Liver (tissue), 9 donors: ENCODE measurements around the gene ZFP64. TPM values are rescaled to one million over a fixed set of nuclear protein-coding genes. Genes with fewer than 3 reads are reported as not detected.

Experiments
- DNase-seq: peaks from one replicate; pipeline ENCODE4 v3.0.0-alpha.2; 2017; ENCODE audit warnings: low spot score
- H3K27ac ChIP-seq, 2 donors: one replicate each; pipeline ENCODE4 v1.7.0; 2013; ENCODE audit warnings: inconsistent platforms in 2 of 2, low read length in 2 of 2, control low read depth in 1 of 2, low read depth in 1 of 2, mild to moderate bottlenecking in 1 of 2
- H3K27me3 ChIP-seq, 4 donors: one replicate each; pipeline versions ENCODE4 v1.6.1 to v1.7.0; 2013; ENCODE audit warnings: low read length in 3 of 4, inconsistent platforms in 1 of 4, mild to moderate bottlenecking in 1 of 4, moderate library complexity in 1 of 4; ENCODE audit not compliant: control insufficient read depth in 4 of 4, insufficient read depth in 4 of 4
- H3K36me3 ChIP-seq, 4 donors: one replicate each; pipeline versions ENCODE4 v1.6.1 to v1.7.0; 2013; ENCODE audit warnings: low read length in 3 of 4, mild to moderate bottlenecking in 3 of 4, low read depth in 1 of 4, moderate library complexity in 1 of 4; ENCODE audit not compliant: control insufficient read depth in 4 of 4, insufficient read depth in 3 of 4
- H3K4me1 ChIP-seq, 4 donors: one replicate each; pipeline versions ENCODE4 v1.6.1 to v1.7.0; 2013; ENCODE audit warnings: low read length in 3 of 4, mild to moderate bottlenecking in 3 of 4, moderate library complexity in 1 of 4; ENCODE audit not compliant: control insufficient read depth in 4 of 4, insufficient read depth in 4 of 4
- H3K4me3 ChIP-seq, 3 donors: one replicate each; pipeline versions ENCODE4 v1.6.1 to v1.7.0; 2013; ENCODE audit warnings: low read length in 3 of 3, control low read depth in 1 of 3, low read depth in 1 of 3, mild to moderate bottlenecking in 1 of 3
- H3K9ac ChIP-seq, 2 donors: one replicate each; pipeline ENCODE4 v1.7.0; 2013; ENCODE audit warnings: low read length in 2 of 2, mild to moderate bottlenecking in 2 of 2, moderate library complexity in 2 of 2, control low read depth in 1 of 2, low read depth in 1 of 2
- H3K9me3 ChIP-seq, 4 donors: one replicate each; pipeline versions ENCODE4 v1.6.1 to v1.7.0; 2013; ENCODE audit warnings: low read length in 3 of 4; ENCODE audit not compliant: control insufficient read depth in 4 of 4
- EGR1 ChIP-seq, 2 donors: IDR thresholded peaks; 2 replicates each; pipeline ENCODE4 v1.6.1; 2016 to 2018; ENCODE audit warnings: antibody characterized with exemption in 2 of 2, low read depth in 2 of 2
- FOXA1 ChIP-seq: IDR thresholded peaks from 2 replicates; pipeline ENCODE4 v1.6.1; 2016; ENCODE audit warnings: antibody characterized with exemption
- FOXA2 ChIP-seq: IDR thresholded peaks from 2 replicates; pipeline ENCODE4 v1.6.1; 2016; ENCODE audit warnings: antibody characterized with exemption
- GABPA ChIP-seq, 2 donors: IDR thresholded peaks in 1 of 2; conservative IDR thresholded peaks in 1 of 2; 2 replicates each; pipeline ENCODE4 v1.6.1; 2016; ENCODE audit warnings: antibody characterized with exemption in 2 of 2, mild to moderate bottlenecking in 1 of 2, moderate library complexity in 1 of 2
- HNF4A ChIP-seq, 2 donors: conservative IDR thresholded peaks; 2 replicates each; pipeline ENCODE4 v1.6.1; 2016; ENCODE audit warnings: antibody characterized with exemption in 2 of 2, mild to moderate bottlenecking in 2 of 2
- HNF4G ChIP-seq: IDR thresholded peaks from 2 replicates; pipeline ENCODE4 v1.6.1; 2016; ENCODE audit warnings: antibody characterized with exemption
- JUND ChIP-seq, 2 donors: IDR thresholded peaks; 2 replicates each; pipeline ENCODE4 v1.6.1; 2016; ENCODE audit warnings: antibody characterized with exemption in 2 of 2
- NR2F2 ChIP-seq: IDR thresholded peaks from 2 replicates; pipeline ENCODE4 v1.6.1; 2016; ENCODE audit warnings: antibody characterized with exemption
- RAD21 ChIP-seq, 2 donors: IDR thresholded peaks; 2 replicates each; pipeline ENCODE4 v1.6.1; 2016; ENCODE audit warnings: antibody characterized with exemption in 2 of 2, mild to moderate bottlenecking in 2 of 2
- RXRA ChIP-seq, 2 donors: IDR thresholded peaks; 2 replicates each; pipeline ENCODE4 v1.6.1; 2017 to 2018; ENCODE audit warnings: antibody characterized with exemption in 2 of 2, mild to moderate bottlenecking in 1 of 2
- SP1 ChIP-seq: IDR thresholded peaks from 2 replicates; pipeline ENCODE4 v1.6.1; 2018; ENCODE audit warnings: antibody characterized with exemption, mild to moderate bottlenecking
- TAF1 ChIP-seq: conservative IDR thresholded peaks from 2 replicates; pipeline ENCODE4 v1.6.1; 2016; ENCODE audit warnings: antibody characterized with exemption, mild to moderate bottlenecking
- YY1 ChIP-seq: IDR thresholded peaks from 2 replicates; pipeline ENCODE4 v1.6.1; 2016; ENCODE audit warnings: antibody characterized with exemption, mild to moderate bottlenecking
- WGBS: extraction: QIAGEN DNeasy Blood & Tissue Kit; methylation state at CpG from one replicate; pipeline ENCODE4 v1.1.7; 2013; 5-methylcytosine and 5-hydroxymethylcytosine counted together
- polyA plus RNA-seq, 2 donors: library from polyadenylated mRNA; stranded (reverse) in 1 of 2; unstranded in 1 of 2; fragments of 200-250 nt in 1 of 2; fragments of >200 nt in 1 of 2; fragmentation: Nextera tagmentation in 1 of 2; extraction: Ambion mirVana in 1 of 2; gene quantifications; one replicate each; pipeline versions ENCODE4 v1.2.1 to v1.2.3, GENCODE V29; 2013 to 2015
- total RNA-seq, 2 donors: library from RNA; depleted of rRNA; stranded (reverse); fragments of >200 nt; gene quantifications; one replicate each; pipeline ENCODE4 v1.2.3, GENCODE V29; 2014
- TF ChIP-seq, protein P1 (sequence below): fragments of 150-350 bp; IDR thresholded peaks from 2 replicates; pipeline ENCODE4 v1.5.1; 2017; ENCODE audit warnings: improper control_type of control experiment, low read depth, low read length; ENCODE audit not compliant: missing input control
- TF ChIP-seq, protein P2 (sequence below): IDR thresholded peaks from 2 replicates; pipeline ENCODE4 v1.6.1; 2016; ENCODE audit warnings: antibody characterized with exemption, mild to moderate bottlenecking
- TF ChIP-seq, protein P3 (sequence below): IDR thresholded peaks from 2 replicates; pipeline ENCODE4 v1.6.1; 2016; ENCODE audit warnings: antibody characterized with exemption
- TF ChIP-seq, protein P4 (sequence below): IDR thresholded peaks from 2 replicates; pipeline ENCODE4 v1.6.1; 2016; ENCODE audit warnings: antibody characterized with exemption
- TF ChIP-seq, protein P5 (sequence below): IDR thresholded peaks from 2 replicates; pipeline ENCODE4 v1.6.1; 2016; ENCODE audit warnings: antibody characterized with exemption
- donor health status: healthy.
- donor health status: healthy.
- donor health status: healthy.
- donor health status: healthy.
- donor health status: healthy.

The ZFP64 gene
- total and polyA plus RNA-seq, 4 donors: 3.2 to 6.3 (median 4.9) TPM

DNA sequence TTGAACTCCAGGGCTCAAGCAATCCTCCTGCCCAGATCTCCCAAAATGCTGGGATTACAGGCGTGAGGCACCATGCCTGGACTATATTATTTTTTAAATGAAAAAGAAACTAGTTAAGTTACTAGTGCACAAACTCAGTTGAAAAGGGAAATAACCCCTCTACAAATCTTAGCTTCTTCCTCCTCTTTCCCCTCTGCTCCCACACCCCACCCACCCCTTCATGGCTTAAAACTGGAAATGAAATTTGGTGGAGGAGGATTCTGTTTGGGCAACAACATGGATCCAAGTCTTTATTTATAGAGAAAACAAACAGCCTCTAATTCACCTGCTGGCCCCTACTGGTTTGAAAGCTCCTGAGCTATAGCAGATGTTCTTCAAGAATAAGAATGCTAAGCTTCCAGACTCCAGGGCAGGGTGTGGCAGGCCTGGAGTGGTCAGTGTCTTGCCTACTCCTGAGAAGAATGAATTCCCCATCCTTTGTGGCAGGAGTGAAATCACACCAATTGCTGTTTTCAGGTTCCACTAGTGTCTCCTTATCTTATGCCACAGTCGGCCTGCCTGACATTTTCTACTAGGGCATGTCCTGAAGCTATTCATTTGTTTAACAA lies 73.5 kb downstream of the ZFP64 start:
- 70% methylated on average over 2 of the region's 2 CpGs for WGBS
- Histone ChIP-seq H3K27me3 (no peaks in the 10 kb centered on the region), H3K4me1 (no peaks in the 10 kb centered on the region)

More for the DNA sequence above, 73.5 kb downstream of the ZFP64 start:
- Histone ChIP-seq H3K9me3 (no peaks in the 10 kb centered on the region), H3K4me3 (no peak overlapping the region), H3K27ac (no peak overlapping the region), H3K36me3 (peaks cover 0 to 3% (median under 1%) of the 10 kb centered on the region in 4 donors), H3K9ac (no peak overlapping the region)
- TF ChIP-seq HNF4G (no peak), HNF4A (conservative IDR thresholded peaks at IDR 0.05) (no peak), JUND (IDR thresholded peaks at IDR 0.05) (no peak), NR2F2 (no peak), SP1 (no peak), EGR1 (IDR thresholded peaks at IDR 0.05; ENCODE audit: low read depth in 2 of 2) (no peak), FOXA1 (no peak), TAF1 (no peak), FOXA2 (no peak), YY1 (no peak), GABPA (IDR thresholded peaks at IDR 0.05 in 1 of 2, conservative IDR thresholded peaks at IDR 0.05 in 1 of 2) (no peak), RXRA (IDR thresholded peaks at IDR 0.05) (no peak), RAD21 (IDR thresholded peaks at IDR 0.05) (no peak)
- TF ChIP-seq, protein P1, sequence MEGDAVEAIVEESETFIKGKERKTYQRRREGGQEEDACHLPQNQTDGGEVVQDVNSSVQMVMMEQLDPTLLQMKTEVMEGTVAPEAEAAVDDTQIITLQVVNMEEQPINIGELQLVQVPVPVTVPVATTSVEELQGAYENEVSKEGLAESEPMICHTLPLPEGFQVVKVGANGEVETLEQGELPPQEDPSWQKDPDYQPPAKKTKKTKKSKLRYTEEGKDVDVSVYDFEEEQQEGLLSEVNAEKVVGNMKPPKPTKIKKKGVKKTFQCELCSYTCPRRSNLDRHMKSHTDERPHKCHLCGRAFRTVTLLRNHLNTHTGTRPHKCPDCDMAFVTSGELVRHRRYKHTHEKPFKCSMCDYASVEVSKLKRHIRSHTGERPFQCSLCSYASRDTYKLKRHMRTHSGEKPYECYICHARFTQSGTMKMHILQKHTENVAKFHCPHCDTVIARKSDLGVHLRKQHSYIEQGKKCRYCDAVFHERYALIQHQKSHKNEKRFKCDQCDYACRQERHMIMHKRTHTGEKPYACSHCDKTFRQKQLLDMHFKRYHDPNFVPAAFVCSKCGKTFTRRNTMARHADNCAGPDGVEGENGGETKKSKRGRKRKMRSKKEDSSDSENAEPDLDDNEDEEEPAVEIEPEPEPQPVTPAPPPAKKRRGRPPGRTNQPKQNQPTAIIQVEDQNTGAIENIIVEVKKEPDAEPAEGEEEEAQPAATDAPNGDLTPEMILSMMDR: no peak
- TF ChIP-seq, protein P2, sequence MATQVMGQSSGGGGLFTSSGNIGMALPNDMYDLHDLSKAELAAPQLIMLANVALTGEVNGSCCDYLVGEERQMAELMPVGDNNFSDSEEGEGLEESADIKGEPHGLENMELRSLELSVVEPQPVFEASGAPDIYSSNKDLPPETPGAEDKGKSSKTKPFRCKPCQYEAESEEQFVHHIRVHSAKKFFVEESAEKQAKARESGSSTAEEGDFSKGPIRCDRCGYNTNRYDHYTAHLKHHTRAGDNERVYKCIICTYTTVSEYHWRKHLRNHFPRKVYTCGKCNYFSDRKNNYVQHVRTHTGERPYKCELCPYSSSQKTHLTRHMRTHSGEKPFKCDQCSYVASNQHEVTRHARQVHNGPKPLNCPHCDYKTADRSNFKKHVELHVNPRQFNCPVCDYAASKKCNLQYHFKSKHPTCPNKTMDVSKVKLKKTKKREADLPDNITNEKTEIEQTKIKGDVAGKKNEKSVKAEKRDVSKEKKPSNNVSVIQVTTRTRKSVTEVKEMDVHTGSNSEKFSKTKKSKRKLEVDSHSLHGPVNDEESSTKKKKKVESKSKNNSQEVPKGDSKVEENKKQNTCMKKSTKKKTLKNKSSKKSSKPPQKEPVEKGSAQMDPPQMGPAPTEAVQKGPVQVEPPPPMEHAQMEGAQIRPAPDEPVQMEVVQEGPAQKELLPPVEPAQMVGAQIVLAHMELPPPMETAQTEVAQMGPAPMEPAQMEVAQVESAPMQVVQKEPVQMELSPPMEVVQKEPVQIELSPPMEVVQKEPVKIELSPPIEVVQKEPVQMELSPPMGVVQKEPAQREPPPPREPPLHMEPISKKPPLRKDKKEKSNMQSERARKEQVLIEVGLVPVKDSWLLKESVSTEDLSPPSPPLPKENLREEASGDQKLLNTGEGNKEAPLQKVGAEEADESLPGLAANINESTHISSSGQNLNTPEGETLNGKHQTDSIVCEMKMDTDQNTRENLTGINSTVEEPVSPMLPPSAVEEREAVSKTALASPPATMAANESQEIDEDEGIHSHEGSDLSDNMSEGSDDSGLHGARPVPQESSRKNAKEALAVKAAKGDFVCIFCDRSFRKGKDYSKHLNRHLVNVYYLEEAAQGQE: no peak
- TF ChIP-seq, protein P3, sequence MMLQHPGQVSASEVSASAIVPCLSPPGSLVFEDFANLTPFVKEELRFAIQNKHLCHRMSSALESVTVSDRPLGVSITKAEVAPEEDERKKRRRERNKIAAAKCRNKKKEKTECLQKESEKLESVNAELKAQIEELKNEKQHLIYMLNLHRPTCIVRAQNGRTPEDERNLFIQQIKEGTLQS: no peak
- TF ChIP-seq, protein P4, sequence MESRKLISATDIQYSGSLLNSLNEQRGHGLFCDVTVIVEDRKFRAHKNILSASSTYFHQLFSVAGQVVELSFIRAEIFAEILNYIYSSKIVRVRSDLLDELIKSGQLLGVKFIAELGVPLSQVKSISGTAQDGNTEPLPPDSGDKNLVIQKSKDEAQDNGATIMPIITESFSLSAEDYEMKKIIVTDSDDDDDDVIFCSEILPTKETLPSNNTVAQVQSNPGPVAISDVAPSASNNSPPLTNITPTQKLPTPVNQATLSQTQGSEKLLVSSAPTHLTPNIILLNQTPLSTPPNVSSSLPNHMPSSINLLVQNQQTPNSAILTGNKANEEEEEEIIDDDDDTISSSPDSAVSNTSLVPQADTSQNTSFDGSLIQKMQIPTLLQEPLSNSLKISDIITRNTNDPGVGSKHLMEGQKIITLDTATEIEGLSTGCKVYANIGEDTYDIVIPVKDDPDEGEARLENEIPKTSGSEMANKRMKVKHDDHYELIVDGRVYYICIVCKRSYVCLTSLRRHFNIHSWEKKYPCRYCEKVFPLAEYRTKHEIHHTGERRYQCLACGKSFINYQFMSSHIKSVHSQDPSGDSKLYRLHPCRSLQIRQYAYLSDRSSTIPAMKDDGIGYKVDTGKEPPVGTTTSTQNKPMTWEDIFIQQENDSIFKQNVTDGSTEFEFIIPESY: no peak
- TF ChIP-seq, protein P5, sequence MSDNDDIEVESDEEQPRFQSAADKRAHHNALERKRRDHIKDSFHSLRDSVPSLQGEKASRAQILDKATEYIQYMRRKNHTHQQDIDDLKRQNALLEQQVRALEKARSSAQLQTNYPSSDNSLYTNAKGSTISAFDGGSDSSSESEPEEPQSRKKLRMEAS: no peak
- DNase-seq: no peak
